NT2/D1 (cell line): Measurements from ENCODE around the gene PTPRH.

ENCODE experiments used
- SUZ12 ChIP-seq: IDR thresholded peaks from 2 replicates; pipeline ENCODE4 v1.6.1; 2011; ENCODE audit not compliant: insufficient read length, insufficient read depth; ENCODE audit errors: extremely low read depth
- YY1 ChIP-seq: IDR thresholded peaks from 2 replicates; pipeline ENCODE4 v1.6.1; 2011; ENCODE audit not compliant: insufficient read length, insufficient read depth
- ZNF274 ChIP-seq: IDR thresholded peaks from 2 replicates; pipeline ENCODE4 v1.6.1; 2011; ENCODE audit warnings: mild to moderate bottlenecking, low read depth, low read length

- TF ChIP-seq ZNF274 = no peak
- TF ChIP-seq SUZ12 = no peak
- TF ChIP-seq YY1 = no peak
Observed at GRCh38 chr19:55252760-55253663, 43.7 kb upstream of the PTPRH start.
